Natural killer cell (primary cell): ENCODE results near the gene FOXO1. TPM values are rescaled to one million over a fixed set of nuclear protein-coding genes. Genes with fewer than 3 reads are reported as not detected.

Source experiments
- ATAC-seq, 3 donors: fragments of 150-1000 bp in 2 of 3; fragments of 200-7000 bp in 1 of 3; cut with Tn5 transposase; 1 replicate in 1 of 3; 2 replicates in 2 of 3; pipeline ENCODE4 v1.10.0; 2021; ENCODE audit warnings: mild to moderate bottlenecking in 2 of 3, moderate library complexity in 2 of 3
- DNase-seq, 2 donors: peaks; one replicate each; pipeline versions ENCODE4 v3.0.0 to v3.0.0-alpha.2; 2013 to 2021; ENCODE audit warnings: mixed read lengths in 1 of 2
- H3K27ac ChIP-seq: one replicate; pipeline ENCODE4 v1.5.1; 2013; ENCODE audit warnings: mild to moderate bottlenecking, low read length
- H3K27me3 ChIP-seq: one replicate; pipeline ENCODE4 v1.6.1; 2013; ENCODE audit warnings: low read length; ENCODE audit not compliant: control insufficient read depth, insufficient read depth
- H3K36me3 ChIP-seq: one replicate; pipeline ENCODE4 v1.6.1; 2013; ENCODE audit warnings: low read length; ENCODE audit not compliant: control insufficient read depth, insufficient read depth
- H3K4me1 ChIP-seq: one replicate; pipeline ENCODE4 v1.6.1; 2013; ENCODE audit warnings: low read length; ENCODE audit not compliant: control insufficient read depth, insufficient read depth
- H3K4me3 ChIP-seq: one replicate; pipeline ENCODE4 v1.5.1; 2013; ENCODE audit warnings: low read length
- H3K9me3 ChIP-seq: one replicate; pipeline ENCODE4 v1.6.1; 2013; ENCODE audit warnings: low read length; ENCODE audit not compliant: control insufficient read depth, insufficient read depth
- H3K27ac Mint-ChIP-seq, 2 donors: one replicate each; pipeline ENCODE4 v1.8.0; 2022; ENCODE audit warnings: mild to moderate bottlenecking in 2 of 2, mixed read lengths in 2 of 2, moderate library complexity in 1 of 2
- H3K27me3 Mint-ChIP-seq, 2 donors: one replicate each; pipeline ENCODE4 v1.8.0; 2022; ENCODE audit warnings: low read depth in 2 of 2, mixed read lengths in 2 of 2
- H3K36me3 Mint-ChIP-seq: one replicate; pipeline ENCODE4 v1.8.0; 2022; ENCODE audit warnings: mixed read lengths
- H3K4me1 Mint-ChIP-seq, 2 donors: one replicate each; pipeline ENCODE4 v1.8.0; 2022; ENCODE audit warnings: mixed read lengths in 2 of 2
- H3K4me3 Mint-ChIP-seq: one replicate; pipeline ENCODE4 v1.8.0; 2022; ENCODE audit warnings: mild to moderate bottlenecking, moderate library complexity, mixed read lengths
- H3K9me3 Mint-ChIP-seq, 2 donors: one replicate each; pipeline ENCODE4 v1.8.0; 2022; ENCODE audit warnings: mixed read lengths in 2 of 2
- CTCF ChIP-seq: fragments of 200-600 bp; IDR thresholded peaks from one replicate; pipeline ENCODE4 v1.8.0; 2022; ENCODE audit warnings: antibody characterized with exemption
- WGBS: methylation state at CpG from one replicate; pipeline ENCODE4 v1.1.7; 2013; ENCODE audit warnings: missing lambda C conversion rate; ENCODE audit not compliant: insufficient coverage; 5-methylcytosine and 5-hydroxymethylcytosine counted together
- intact Hi-C: fragments of 100-400 bp; cut with micrococcal nuclease; formaldehyde crosslinking; loops from one replicate; pipeline ENCODE4 v1.14.2; 2022
- total RNA-seq, 4 donors: library from RNA; stranded (reverse); fragments of 120-200 nt in 1 of 4; gene quantifications; one replicate each; pipeline versions ENCODE4 v1.2.3 to v1.2.4, GENCODE V29; 2013 to 2022

FOXO1 gene
- total RNA-seq, 3 donors from 2014 or later (not counting 1 experiment from before 2014, with no cell fraction given), result 23.9 to 29.8 (median 27.6) TPM

- Mint-ChIP-seq H3K36me3 (no peaks in the 10 kb centered on the region), H3K4me1 (peaks cover 39 to 61% of the 10 kb centered on the region in 2 donors), H3K9me3 (no peaks in the 10 kb centered on the region), H3K27ac (peak overlapping the region in 1 of 2 donors; percentile 21), H3K27me3 (no peaks in the 10 kb centered on the region), H3K4me3 (no peak overlapping the region)
- no peak for TF ChIP-seq CTCF
- no peaks in the 10 kb centered on the region for H3K27me3 ChIP-seq
- no peaks in the 10 kb centered on the region for H3K36me3 ChIP-seq
- DNase-seq (no peak), ATAC-seq (no peak)
- no peak overlapping the region for H3K4me3 ChIP-seq
- no peaks in the 10 kb centered on the region for H3K9me3 ChIP-seq
- intact Hi-C loops, result no loop called here
- H3K27ac ChIP-seq, result no peak overlapping the region
- 85% methylated on average over 7 of the region's 8 CpGs for WGBS
- H3K4me1 ChIP-seq, result peaks cover 20% of the 10 kb centered on the region
These were observed 48.6 kb downstream of the FOXO1 start for GRCh38 chr13:40617801-40618356.

- no peak overlapping the region for H3K4me3 Mint-ChIP-seq
- no peaks in the 10 kb centered on the region for H3K9me3 Mint-ChIP-seq
- H3K4me3 ChIP-seq, result no peak overlapping the region
- H3K27me3 Mint-ChIP-seq, result no peaks in the 10 kb centered on the region
- DNase-seq, result peak in 1 of 2 donors; percentile 32
- no peaks in the 10 kb centered on the region for H3K9me3 ChIP-seq
- no peaks in the 10 kb centered on the region for H3K36me3 ChIP-seq
- no peak for ATAC-seq
- H3K4me1 Mint-ChIP-seq, result peaks cover 44 to 65% of the 10 kb centered on the region in 2 donors
- H3K27ac Mint-ChIP-seq, result peak overlapping the region in 1 of 2 donors; percentile 6
- intact Hi-C loops, result no loop called here
- no peaks in the 10 kb centered on the region for H3K27me3 ChIP-seq
- peaks cover 35% of the 10 kb centered on the region for H3K4me1 ChIP-seq
- TF ChIP-seq CTCF, result no peak
- H3K27ac ChIP-seq, result no peak overlapping the region
- 86% methylated on average over 7 of the region's 7 CpGs for WGBS
- no peaks in the 10 kb centered on the region for H3K36me3 Mint-ChIP-seq
These were observed 50.8 kb downstream of the FOXO1 start for GRCh38 chr13:40615619-40616018.

GRCh38 chr13:40613914-40614313 lies 52.5 kb downstream of the FOXO1 start:
- Mint-ChIP-seq H3K27ac (peak overlapping the region; percentile 94 to 99), H3K36me3 (no peaks in the 10 kb centered on the region), H3K9me3 (no peaks in the 10 kb centered on the region), H3K4me1 (peaks cover 31 to 51% of the 10 kb centered on the region in 2 donors), H3K27me3 (no peaks in the 10 kb centered on the region), H3K4me3 (peak overlapping the region; percentile 90)
- Histone ChIP-seq H3K9me3 (no peaks in the 10 kb centered on the region), H3K27me3 (no peaks in the 10 kb centered on the region), H3K27ac (peak overlapping the region; percentile 98), H3K4me3 (peak overlapping the region; percentile 23), H3K36me3 (no peaks in the 10 kb centered on the region), H3K4me1 (peaks cover 35% of the 10 kb centered on the region)
- 48% methylated on average over 4 of the region's 4 CpGs for WGBS
- intact Hi-C loops, result loop anchor here (1.0 to 2.0 kb wide), 2 partner anchors 53 to 226 kb away; partner anchors contain the start of gene FOXO1
- TF ChIP-seq CTCF, result no peak
- no peak for ATAC-seq
- no peak for DNase-seq
